Measurements from ENCODE around the gene GREM2.

DNA sequence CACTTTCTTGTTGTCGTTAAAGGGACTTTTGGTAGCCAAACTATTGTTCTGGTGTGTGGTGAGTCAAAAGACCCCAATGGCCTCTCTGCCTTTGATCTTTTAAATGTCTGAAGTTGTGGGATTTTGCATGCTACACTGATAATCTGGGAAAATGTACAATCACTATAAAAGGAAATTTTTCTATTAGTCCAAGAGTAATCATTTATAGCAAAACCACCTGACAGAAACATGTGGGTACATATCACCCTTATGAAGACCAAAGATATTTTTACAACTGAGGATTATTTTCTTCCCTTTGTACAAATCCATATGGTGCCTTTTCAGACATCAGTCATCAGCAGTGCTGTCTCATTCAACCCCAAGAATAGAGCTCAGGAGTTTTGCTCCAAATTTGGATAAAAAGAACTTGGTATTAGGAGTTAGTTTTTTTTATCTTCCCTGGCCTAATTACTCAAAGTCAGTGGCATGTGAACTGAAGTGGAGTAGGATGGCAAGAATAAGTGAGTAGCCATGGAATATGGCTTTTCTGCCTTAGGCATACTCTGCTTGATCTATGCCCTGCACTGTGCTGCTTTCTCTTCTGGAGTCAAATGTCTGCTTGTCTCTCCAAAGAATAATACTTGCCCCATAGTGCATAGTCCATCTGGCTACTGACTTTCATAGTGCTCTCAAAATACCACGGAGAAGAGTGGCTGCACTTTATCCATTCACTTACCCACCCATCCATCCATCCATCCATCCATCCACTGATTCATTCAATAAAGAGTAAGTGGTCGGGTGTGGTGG is 13.5 kb downstream of the GREM2 start:
- TF ChIP-seq, protein P1, sequence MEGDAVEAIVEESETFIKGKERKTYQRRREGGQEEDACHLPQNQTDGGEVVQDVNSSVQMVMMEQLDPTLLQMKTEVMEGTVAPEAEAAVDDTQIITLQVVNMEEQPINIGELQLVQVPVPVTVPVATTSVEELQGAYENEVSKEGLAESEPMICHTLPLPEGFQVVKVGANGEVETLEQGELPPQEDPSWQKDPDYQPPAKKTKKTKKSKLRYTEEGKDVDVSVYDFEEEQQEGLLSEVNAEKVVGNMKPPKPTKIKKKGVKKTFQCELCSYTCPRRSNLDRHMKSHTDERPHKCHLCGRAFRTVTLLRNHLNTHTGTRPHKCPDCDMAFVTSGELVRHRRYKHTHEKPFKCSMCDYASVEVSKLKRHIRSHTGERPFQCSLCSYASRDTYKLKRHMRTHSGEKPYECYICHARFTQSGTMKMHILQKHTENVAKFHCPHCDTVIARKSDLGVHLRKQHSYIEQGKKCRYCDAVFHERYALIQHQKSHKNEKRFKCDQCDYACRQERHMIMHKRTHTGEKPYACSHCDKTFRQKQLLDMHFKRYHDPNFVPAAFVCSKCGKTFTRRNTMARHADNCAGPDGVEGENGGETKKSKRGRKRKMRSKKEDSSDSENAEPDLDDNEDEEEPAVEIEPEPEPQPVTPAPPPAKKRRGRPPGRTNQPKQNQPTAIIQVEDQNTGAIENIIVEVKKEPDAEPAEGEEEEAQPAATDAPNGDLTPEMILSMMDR (conservative IDR thresholded peaks at IDR 0.05; ENCODE audit: low read depth, low read length) = no peak
- TF ChIP-seq EZH2 (IDR thresholded peaks at IDR 0.05; ENCODE audit: borderline replicate concordance, low read depth, low read length, poor library complexity, severe bottlenecking) = no peak
